Pancreas (tissue), 10 donors: Measurements from ENCODE around the gene PEPD. TPM values are rescaled to one million over a fixed set of nuclear protein-coding genes. Genes with fewer than 3 reads are reported as not detected.

Experiments
- ATAC-seq, 4 donors: fragments of 200-7000 bp; cut with Tn5 transposase; one replicate each; pipeline versions ENCODE4 v1.8.0 to v1.9.1; 2020; ENCODE audit warnings: mild to moderate bottlenecking in 4 of 4, moderate library complexity in 4 of 4
- DNase-seq, 6 donors: peaks; one replicate each; pipeline ENCODE4 v3.0.0-alpha.2; 2020
- FAIRE-seq: peaks from 2 replicates; lab custom pipeline; 2012; peaks lifted over from hg19 to GRCh38; lab: Jason Lieb, UNC
- H3K27ac ChIP-seq, 4 donors: fragments of 200-600 bp; sonication (generic); 1 replicate in 3 of 4; 2 replicates in 1 of 4; pipeline versions ENCODE4 v1.5.0 to v1.8.0; 2020
- H3K27me3 ChIP-seq, 4 donors: fragments of 200-600 bp; one replicate each; pipeline ENCODE4 v1.8.0; 2021
- H3K36me3 ChIP-seq, 3 donors: fragments of 200-600 bp; sonication (generic) in 1 of 3; one replicate each; pipeline versions ENCODE4 v1.5.0 to v1.8.0; 2020 to 2021
- H3K4me1 ChIP-seq, 3 donors: fragments of 200-600 bp; one replicate each; pipeline ENCODE4 v1.8.0; 2021
- H3K4me3 ChIP-seq, 4 donors: fragments of 200-600 bp; sonication (generic) in 2 of 4; one replicate each; pipeline versions ENCODE4 v1.5.0 to v1.8.0; 2020 to 2021
- H3K9me3 ChIP-seq, 4 donors: fragments of 200-600 bp; one replicate each; pipeline ENCODE4 v1.8.0; 2021
- WGBS, 2 donors: extraction: QIAGEN DNeasy Blood & Tissue Kit; methylation state at CpG; one replicate each; pipeline ENCODE4 v1.1.7; 2013; 5-methylcytosine and 5-hydroxymethylcytosine counted together
- intact Hi-C, 3 donors: fragments of 100-400 bp; cut with DNase I; formaldehyde crosslinking; loops; one replicate each; pipeline versions ENCODE4 v1.11.1 to v1.14.2; 2022
- polyA plus RNA-seq, 2 donors: library from polyadenylated mRNA; stranded (reverse); fragments of 200-250 nt; gene quantifications; one replicate each; pipeline ENCODE4 v1.2.3, GENCODE V29; 2013
- total RNA-seq, 6 donors: library from RNA; stranded (reverse); fragmentation: NEBNext Ultra II Directional in 4 of 6; extraction: Animal tissue kit (Norgen Biotek cat#: 25700) in 4 of 6; gene quantifications; one replicate each; pipeline versions ENCODE4 v1.2.1 to v1.2.4, GENCODE V29; 2021 to 2023
- TF ChIP-seq, protein P1 (sequence below), 4 donors: fragments of 200-600 bp; sonication (generic) in 3 of 4; IDR thresholded peaks; one replicate each; pipeline versions ENCODE4 v1.5.0 to v1.8.0; 2021; ENCODE audit warnings: antibody characterized with exemption in 4 of 4
- donor health status: healthy with polysubstance abuse.
- donor health status: DM: no; HTN: no; CAD: no; lungs with moderate emphysema.
- donor health status: DM: no; HTN: no; CAD: no.
- donor health status: control.
- donor health status: control.
- donor health status: Bipolar disorder and iron deficiency.
- donor health status: DM: yes; HTN: yes; CAD: no.
- donor health status: DM: no; HTN: no; CAD: no.
- donor health status: DM: no; HTN: no; CAD: no.
- donor health status: DM: yes; HTN: yes; CAD: no.

PEPD gene
- total and polyA plus RNA-seq, 8 donors = 13.7 to 36.1 (median 22.5) TPM

DNA sequence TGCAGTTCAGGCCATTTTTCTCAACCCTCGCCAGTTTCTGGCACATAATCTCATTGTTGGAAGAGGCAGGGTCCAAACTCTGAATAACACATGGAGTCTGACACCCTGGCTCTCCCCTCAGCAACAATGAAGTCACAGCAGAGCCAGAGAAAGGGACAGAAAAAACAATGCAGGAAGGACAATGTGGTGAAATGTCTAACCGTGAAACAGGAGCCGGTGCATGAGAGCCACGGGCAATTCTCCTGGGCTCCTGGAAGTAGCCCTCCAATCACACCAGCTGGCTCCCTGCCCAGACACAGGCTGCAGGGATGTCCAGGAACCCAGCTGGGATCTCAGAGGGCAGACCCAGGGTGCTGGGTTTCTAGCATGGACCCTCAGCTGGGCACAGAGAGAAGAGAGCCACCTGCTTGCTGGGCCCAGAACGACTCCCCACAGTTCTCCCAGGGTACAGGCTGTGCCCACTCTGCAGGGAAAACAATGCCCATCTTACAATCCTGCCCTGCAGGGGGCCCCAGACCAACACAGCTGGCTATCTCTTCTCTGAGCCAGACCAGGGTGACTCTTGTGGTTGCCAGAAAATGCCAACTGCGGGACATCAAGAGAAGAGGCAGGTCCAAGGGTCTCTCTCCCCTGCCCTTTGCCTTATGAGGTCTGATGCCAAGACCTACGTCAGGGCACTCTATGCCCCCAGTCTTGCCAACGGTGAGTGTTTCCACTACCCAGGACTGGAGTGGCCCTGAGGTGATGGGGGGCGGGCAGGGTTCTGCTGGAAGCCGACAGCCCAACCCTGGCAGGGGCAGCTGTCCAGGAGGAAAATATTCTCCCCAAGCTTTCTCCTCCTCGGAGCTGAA lies 83.5 kb downstream of the PEPD start:
- Histone ChIP-seq H3K27me3 (no peaks in the 10 kb centered on the region), H3K4me1 (no peaks in the 10 kb centered on the region), H3K4me3 (no peak overlapping the region), H3K9me3 (no peaks in the 10 kb centered on the region), H3K36me3 (no peaks in the 10 kb centered on the region), H3K27ac (no peak overlapping the region)
- intact Hi-C loops = loop anchor here in 1 of 3 donors (10.0 kb wide), 1 partner anchor 307 kb away; no protein-coding TSS in a partner anchor
- FAIRE-seq (no peak), DNase-seq (peak in 2 of 6 donors; percentile 44 to 47), ATAC-seq (no peak)
- 70 to 78% methylated on average over 11 of the region's 11 CpGs for WGBS, 2 donors
- TF ChIP-seq, protein P1, sequence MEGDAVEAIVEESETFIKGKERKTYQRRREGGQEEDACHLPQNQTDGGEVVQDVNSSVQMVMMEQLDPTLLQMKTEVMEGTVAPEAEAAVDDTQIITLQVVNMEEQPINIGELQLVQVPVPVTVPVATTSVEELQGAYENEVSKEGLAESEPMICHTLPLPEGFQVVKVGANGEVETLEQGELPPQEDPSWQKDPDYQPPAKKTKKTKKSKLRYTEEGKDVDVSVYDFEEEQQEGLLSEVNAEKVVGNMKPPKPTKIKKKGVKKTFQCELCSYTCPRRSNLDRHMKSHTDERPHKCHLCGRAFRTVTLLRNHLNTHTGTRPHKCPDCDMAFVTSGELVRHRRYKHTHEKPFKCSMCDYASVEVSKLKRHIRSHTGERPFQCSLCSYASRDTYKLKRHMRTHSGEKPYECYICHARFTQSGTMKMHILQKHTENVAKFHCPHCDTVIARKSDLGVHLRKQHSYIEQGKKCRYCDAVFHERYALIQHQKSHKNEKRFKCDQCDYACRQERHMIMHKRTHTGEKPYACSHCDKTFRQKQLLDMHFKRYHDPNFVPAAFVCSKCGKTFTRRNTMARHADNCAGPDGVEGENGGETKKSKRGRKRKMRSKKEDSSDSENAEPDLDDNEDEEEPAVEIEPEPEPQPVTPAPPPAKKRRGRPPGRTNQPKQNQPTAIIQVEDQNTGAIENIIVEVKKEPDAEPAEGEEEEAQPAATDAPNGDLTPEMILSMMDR (IDR thresholded peaks at IDR 0.05) = no peak

DNA sequence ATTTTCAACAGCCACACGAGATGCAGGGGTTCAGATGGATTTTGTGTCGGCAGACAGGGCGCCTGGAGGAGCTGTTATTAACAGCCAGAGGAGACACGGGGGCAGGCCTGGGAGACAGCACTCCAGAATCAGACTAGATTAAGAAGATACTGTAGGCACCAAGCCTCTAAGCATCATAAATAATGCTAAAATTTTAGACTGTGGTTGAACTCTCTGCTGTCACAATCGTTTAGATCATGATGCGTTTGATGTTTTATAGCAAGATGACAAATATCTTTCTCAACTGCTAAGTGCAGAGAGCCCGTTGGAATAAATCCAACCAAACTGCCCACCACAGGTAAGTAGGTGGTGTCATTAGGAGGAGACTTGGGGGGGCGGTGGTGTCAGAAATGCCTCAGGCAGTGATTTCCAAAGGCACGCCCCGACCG lies 84.2 kb downstream of the PEPD start:
- no peaks in the 10 kb centered on the region for H3K27me3 ChIP-seq
- FAIRE-seq (no peak), ATAC-seq (no peak), DNase-seq (peak in 2 of 6 donors; percentile 8 to 16)
- TF ChIP-seq, protein P1 (IDR thresholded peaks at IDR 0.05) = no peak
- no peak overlapping the region for H3K4me3 ChIP-seq
- H3K27ac ChIP-seq = no peak overlapping the region
- H3K4me1 ChIP-seq = no peaks in the 10 kb centered on the region
- intact Hi-C loops = loop anchor here in 1 of 3 donors (10.0 kb wide), 1 partner anchor 307 kb away; no protein-coding TSS in a partner anchor
- no peaks in the 10 kb centered on the region for H3K9me3 ChIP-seq
- H3K36me3 ChIP-seq = no peaks in the 10 kb centered on the region
- WGBS, 2 donors = 74 to 77% methylated on average over 11 of the region's 11 CpGs

DNA sequence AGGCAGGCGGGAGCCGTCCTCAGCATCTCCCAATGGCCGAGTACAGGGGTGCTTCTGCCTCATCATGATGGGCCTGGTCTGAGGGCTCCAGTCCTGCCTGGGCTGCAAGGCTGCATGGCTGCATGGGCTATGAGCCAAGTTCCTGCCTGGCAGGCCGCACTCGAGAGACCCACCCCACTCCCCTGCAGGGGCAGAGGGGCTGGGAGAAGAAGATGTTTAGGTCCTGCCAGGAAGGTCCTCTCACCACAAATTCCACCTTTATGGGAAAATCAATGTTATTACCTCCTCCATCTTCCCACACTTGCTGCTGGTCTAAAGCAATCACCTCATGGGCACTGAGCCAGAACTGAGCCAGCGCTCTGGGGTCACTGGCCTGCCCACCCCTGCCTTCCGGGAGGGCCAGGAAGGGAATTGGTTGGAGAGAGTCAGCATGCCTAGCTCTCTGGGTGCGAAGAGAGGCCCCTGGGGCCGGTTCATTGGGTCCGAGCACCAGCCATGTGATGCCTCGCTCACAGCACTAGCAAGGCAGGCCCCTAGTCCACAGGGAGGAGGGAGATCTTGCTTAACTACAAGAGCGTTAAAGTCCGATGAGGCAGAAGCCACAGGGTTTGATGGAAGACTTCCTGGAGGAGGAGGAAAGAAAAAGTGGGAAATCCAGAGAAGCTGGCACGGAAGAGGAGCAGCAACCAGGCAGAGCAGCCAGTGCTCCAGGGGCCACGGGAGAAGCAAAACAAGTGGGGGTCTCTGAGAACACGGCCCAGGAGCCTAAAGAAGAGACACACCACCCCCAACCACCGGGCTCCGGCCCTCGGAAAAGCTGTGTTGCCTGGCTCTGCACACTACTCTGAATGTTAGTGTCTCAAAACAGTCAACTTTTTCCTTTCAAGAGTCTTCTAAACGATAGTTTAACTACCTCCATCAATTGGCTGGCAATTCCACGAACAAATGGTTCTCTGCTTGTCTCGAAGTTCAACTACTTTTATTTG lies 84.9 kb downstream of the PEPD start:
- WGBS, 2 donors = 85 to 88% methylated on average over 22 of the region's 22 CpGs
- no peaks in the 10 kb centered on the region for H3K4me1 ChIP-seq
- H3K4me3 ChIP-seq = no peak overlapping the region
- H3K9me3 ChIP-seq = no peaks in the 10 kb centered on the region
- TF ChIP-seq, protein P1 (IDR thresholded peaks at IDR 0.05) = no peak
- intact Hi-C loops = loop anchor here in 1 of 3 donors (10.0 kb wide), 1 partner anchor 308 kb away; no protein-coding TSS in a partner anchor
- DNase-seq = peak in 2 of 6 donors; percentile 33 to 44
- FAIRE-seq = no peak
- no peak for ATAC-seq
- no peaks in the 10 kb centered on the region for H3K36me3 ChIP-seq
- H3K27me3 ChIP-seq = no peaks in the 10 kb centered on the region
- no peak overlapping the region for H3K27ac ChIP-seq

DNA sequence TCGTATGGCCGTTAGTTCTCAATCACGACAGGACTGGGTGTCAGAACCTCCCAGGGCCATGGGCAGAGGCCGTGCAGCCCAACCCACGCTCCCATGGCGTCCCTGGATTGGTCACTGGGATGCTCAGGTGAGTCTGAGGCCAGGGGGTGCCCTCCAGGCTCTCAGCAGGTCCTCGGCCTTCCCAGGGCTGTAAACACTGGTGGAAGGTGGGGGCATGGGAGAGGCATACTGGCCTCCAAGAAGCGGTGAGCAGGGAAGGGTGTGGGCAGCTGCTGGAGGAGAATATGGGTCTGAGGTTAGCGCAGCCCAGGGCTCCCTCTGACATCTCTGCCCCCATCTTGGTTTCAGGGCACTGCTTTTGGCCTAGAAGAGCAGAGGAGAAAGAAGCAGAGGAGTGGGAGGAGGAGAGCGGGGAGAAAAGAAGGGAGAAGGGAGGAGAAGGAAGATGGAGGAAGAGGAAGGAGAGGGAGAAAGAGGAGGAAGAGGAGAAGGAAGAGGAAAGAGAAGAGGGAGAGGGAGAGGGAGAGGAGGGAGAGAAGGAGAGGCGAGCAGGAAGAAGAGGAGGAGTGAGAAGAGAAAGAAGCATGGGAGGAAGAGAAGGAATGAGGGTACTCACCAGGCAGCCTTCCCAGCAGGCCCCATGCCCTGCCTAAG lies 85.8 kb downstream of the PEPD start:
- no peak for FAIRE-seq
- TF ChIP-seq, protein P1 (IDR thresholded peaks at IDR 0.05) = no peak
- Histone ChIP-seq H3K4me1 (no peaks in the 10 kb centered on the region), H3K36me3 (no peaks in the 10 kb centered on the region), H3K9me3 (no peaks in the 10 kb centered on the region), H3K27ac (no peak overlapping the region), H3K27me3 (no peaks in the 10 kb centered on the region), H3K4me3 (no peak overlapping the region)
- ATAC-seq = no peak
- WGBS, 2 donors = 89 to 90% methylated on average over 11 of the region's 11 CpGs
- peak in 1 of 6 donors; percentile 58 for DNase-seq
- intact Hi-C loops = loop anchor here in 1 of 3 donors (10.0 kb wide), 1 partner anchor 309 kb away; no protein-coding TSS in a partner anchor
